ENCODE results near the gene SLC50A1. TPM values are rescaled to one million over a fixed set of nuclear protein-coding genes. Genes with fewer than 3 reads are reported as not detected.

SLC50A1 gene
- total RNA-seq, 1 experiment from 2014 or later: 24.9 TPM

DNA sequence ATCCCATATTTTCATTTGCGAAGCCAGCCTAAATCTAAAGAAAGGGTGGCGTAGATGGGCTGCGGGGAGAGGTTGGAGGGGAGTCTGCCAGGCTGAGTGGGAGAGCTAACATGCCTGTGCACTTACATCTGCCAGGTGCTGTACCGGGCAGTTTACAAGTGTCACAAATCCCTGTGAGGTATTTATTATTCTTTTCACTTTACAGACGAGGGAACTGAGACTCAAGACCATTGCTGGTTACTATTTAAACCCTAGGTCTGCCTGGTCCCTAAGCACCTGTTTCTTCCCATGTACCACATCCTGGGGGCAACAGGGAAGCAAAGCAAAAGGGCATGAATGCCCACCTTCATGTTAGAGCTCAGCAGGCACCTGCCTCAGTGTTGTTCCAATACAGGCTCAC lies 27.4 kb upstream of the SLC50A1 start:
- Histone ChIP-seq H3K14ac (ENCODE audit: insufficient read depth, low read length) (no peak overlapping the region), H4K5ac (ENCODE audit: insufficient read length, low read depth, low read length) (no peak overlapping the region), H2AK5ac (ENCODE audit: insufficient read length, low read length) (no peak overlapping the region), H2BK5ac (ENCODE audit: insufficient read length, low read length) (no peak overlapping the region), H2BK12ac (ENCODE audit: insufficient read length, low read depth, low read length) (no peak overlapping the region), H3T11ph (ENCODE audit: low read length) (no peak overlapping the region), H3K23ac (ENCODE audit: insufficient read length, low read depth, low read length) (no peak overlapping the region), H3K9ac (ENCODE audit: extremely low read depth, insufficient read length, low read length) (no peak overlapping the region), H3K4me2 (ENCODE audit: insufficient read depth, insufficient read length, low read length) (no peak overlapping the region), H2AFZ (ENCODE audit: low read length) (no peak overlapping the region), H3K79me2 (ENCODE audit: insufficient read depth, low read length) (no peaks in the 10 kb centered on the region), H2BK20ac (ENCODE audit: low read depth, low read length, poor library complexity, severe bottlenecking) (no peak overlapping the region), H4K8ac (replicated peaks; ENCODE audit: insufficient read length, low read depth, low read length) (no peak overlapping the region), H3K18ac (ENCODE audit: insufficient read length, low read depth, low read length) (no peak overlapping the region), H3K27me3 (ENCODE audit: insufficient read depth, low read length) (no peaks in the 10 kb centered on the region), H3K56ac (ENCODE audit: insufficient read length, low read depth, low read length) (no peak overlapping the region), H4K91ac (ENCODE audit: insufficient read length, low read depth, low read length) (no peak overlapping the region), H3K27ac (ENCODE audit: insufficient read length, low read depth, low read length) (no peak overlapping the region), H3K23me2 (ENCODE audit: insufficient read length, low read depth, low read length, poor library complexity, severe bottlenecking) (no peaks in the 10 kb centered on the region), H3K79me1 (ENCODE audit: insufficient read depth, low read depth, low read length, poor library complexity, severe bottlenecking) (no peaks in the 10 kb centered on the region), H2BK120ac (ENCODE audit: low read depth, low read length, poor library complexity, severe bottlenecking) (no peak overlapping the region), H4K20me1 (ENCODE audit: control insufficient read depth, insufficient read depth, insufficient read length) (no peaks in the 10 kb centered on the region), H3K4ac (ENCODE audit: low read depth, low read length) (no peak overlapping the region), H3K9me3 (ENCODE audit: control insufficient read depth, low read depth, low read length) (no peaks in the 10 kb centered on the region), H3K4me1 (ENCODE audit: insufficient read depth, low read length) (no peaks in the 10 kb centered on the region), H2BK15ac (ENCODE audit: low read depth, low read length) (no peak overlapping the region)
- H3K27me3 Mint-ChIP-seq (ENCODE audit: low read depth): peaks cover 44% of the 10 kb centered on the region
- H3K4me3 Mint-ChIP-seq: no peak overlapping the region
- no CpG with 5 or more reads among the region's 5 CpGs for WGBS (ENCODE audit: extremely low coverage, insufficient read length, low lambda C conversion rate)
- no peak overlapping the region for H3K27ac Mint-ChIP-seq
- DNase-seq: no peak
- H3K4me1 Mint-ChIP-seq: peaks cover 2 to 4% of the 10 kb centered on the region in 2 experiments; a peak in 1 of 4 replicates
- TF ChIP-seq, protein P1, sequence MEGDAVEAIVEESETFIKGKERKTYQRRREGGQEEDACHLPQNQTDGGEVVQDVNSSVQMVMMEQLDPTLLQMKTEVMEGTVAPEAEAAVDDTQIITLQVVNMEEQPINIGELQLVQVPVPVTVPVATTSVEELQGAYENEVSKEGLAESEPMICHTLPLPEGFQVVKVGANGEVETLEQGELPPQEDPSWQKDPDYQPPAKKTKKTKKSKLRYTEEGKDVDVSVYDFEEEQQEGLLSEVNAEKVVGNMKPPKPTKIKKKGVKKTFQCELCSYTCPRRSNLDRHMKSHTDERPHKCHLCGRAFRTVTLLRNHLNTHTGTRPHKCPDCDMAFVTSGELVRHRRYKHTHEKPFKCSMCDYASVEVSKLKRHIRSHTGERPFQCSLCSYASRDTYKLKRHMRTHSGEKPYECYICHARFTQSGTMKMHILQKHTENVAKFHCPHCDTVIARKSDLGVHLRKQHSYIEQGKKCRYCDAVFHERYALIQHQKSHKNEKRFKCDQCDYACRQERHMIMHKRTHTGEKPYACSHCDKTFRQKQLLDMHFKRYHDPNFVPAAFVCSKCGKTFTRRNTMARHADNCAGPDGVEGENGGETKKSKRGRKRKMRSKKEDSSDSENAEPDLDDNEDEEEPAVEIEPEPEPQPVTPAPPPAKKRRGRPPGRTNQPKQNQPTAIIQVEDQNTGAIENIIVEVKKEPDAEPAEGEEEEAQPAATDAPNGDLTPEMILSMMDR (conservative IDR thresholded peaks at IDR 0.05): no peak
- H3K36me3 Mint-ChIP-seq (ENCODE audit: insufficient read depth in 1 of 3, low read depth in 3 of 3): no peaks in the 10 kb centered on the region
- H3K9me3 Mint-ChIP-seq: no peaks in the 10 kb centered on the region
